H1 (cell line): ENCODE measurements around the gene TIFAB. TPM values are rescaled to one million over a fixed set of nuclear protein-coding genes. Genes with fewer than 3 reads are reported as not detected.
A peak's percentile ranks its signal among the peaks of the same experiment; 100 is the strongest.

Source experiments
- CTCF ChIA-PET: fragments of 300-600 bp; sonication (Branson Sonifier 250); formaldehyde crosslinking; loops from one replicate; lab custom pipeline; 2021; ENCODE audit not compliant: partially characterized antibody; lab: Charles Lee
- POLR2A ChIA-PET: fragments of 300-600 bp; sonication (Branson Sonifier 250); formaldehyde crosslinking; loops from one replicate; lab custom pipeline; 2021; ENCODE audit warnings: inconsistent platforms; ENCODE audit not compliant: partially characterized antibody; lab: Charles Lee
- DNase-seq, 2 experiments: peaks; one replicate each; pipeline versions ENCODE4 v3.0.0 to v3.0.0-alpha.2; 2010 to 2022; ENCODE audit warnings: low spot score in 2 of 2, low read depth in 1 of 2, mixed read lengths in 1 of 2
- FAIRE-seq: peaks from 2 replicates; lab custom pipeline; 2011; peaks lifted over from hg19 to GRCh38; lab: Jason Lieb, UNC
- H2AFZ ChIP-seq: 2 replicates; pipeline ENCODE4 v1.8.1; 2012; ENCODE audit warnings: low read length, inconsistent platforms
- H2AK5ac ChIP-seq: 2 replicates; pipeline ENCODE4 v1.6.1; 2013; ENCODE audit warnings: low read depth, low read length
- H2BK120ac ChIP-seq: replicated peaks from 2 replicates; pipeline ENCODE3; 2013; ENCODE audit warnings: low read depth, low read length, inconsistent platforms
- H2BK12ac ChIP-seq: 2 replicates; pipeline ENCODE4 v1.6.1; 2013; ENCODE audit warnings: low read depth, low read length
- H2BK15ac ChIP-seq: 2 replicates; pipeline ENCODE4 v1.6.1; 2013; ENCODE audit warnings: low read length
- H2BK20ac ChIP-seq: 2 replicates; pipeline ENCODE4 v1.6.1; 2013; ENCODE audit warnings: low read length
- H2BK5ac ChIP-seq: 2 replicates; pipeline ENCODE4 v1.6.1; 2013; ENCODE audit warnings: low read depth, low read length
- H3K14ac ChIP-seq: 2 replicates; pipeline ENCODE4 v1.6.1; 2013; ENCODE audit warnings: inconsistent platforms; ENCODE audit not compliant: insufficient read length
- H3K18ac ChIP-seq: 2 replicates; pipeline ENCODE4 v1.6.1; 2013; ENCODE audit warnings: low read length; ENCODE audit errors: extremely low read depth
- H3K23ac ChIP-seq: 2 replicates; pipeline ENCODE4 v1.6.1; 2013; ENCODE audit warnings: inconsistent platforms; ENCODE audit not compliant: insufficient read length
- H3K23me2 ChIP-seq: 2 replicates; pipeline ENCODE4 v1.6.1; 2013; ENCODE audit warnings: low read depth, low read length
- H3K27ac ChIP-seq: 2 replicates; pipeline ENCODE4 v1.6.1; 2011; ENCODE audit warnings: low read depth, low read length, inconsistent platforms
- H3K27me3 ChIP-seq, 4 experiments: replicated peaks in 1 of 4; 1 replicate in 1 of 4; 2 replicates in 3 of 4; pipeline versions ENCODE4 v1.6.1 to v1.8.1; 2011 to 2013; ENCODE audit warnings: low read length in 3 of 4, mild to moderate bottlenecking in 3 of 4, inconsistent platforms in 2 of 4, mixed read lengths in 2 of 4, moderate library complexity in 1 of 4; ENCODE audit not compliant: control insufficient read depth in 3 of 4, insufficient read depth in 3 of 4; ENCODE audit errors: extremely low read depth in 1 of 4
- H3K36me3 ChIP-seq, 4 experiments: 2 replicates each; pipeline versions ENCODE4 v1.6.1 to v1.8.1; 2011 to 2013; ENCODE audit warnings: mild to moderate bottlenecking in 4 of 4, low read length in 3 of 4, moderate library complexity in 2 of 4, control low read depth in 1 of 4, inconsistent platforms in 1 of 4; ENCODE audit not compliant: insufficient read depth in 4 of 4, control insufficient read depth in 2 of 4
- H3K4ac ChIP-seq: replicated peaks from 2 replicates; pipeline ENCODE3; 2013; ENCODE audit warnings: low read length, low read depth, mixed read lengths, inconsistent platforms; ENCODE audit not compliant: insufficient read length
- H3K4me1 ChIP-seq, 4 experiments: replicated peaks in 1 of 4; 1 replicate in 1 of 4; 2 replicates in 3 of 4; pipeline versions ENCODE4 v1.6.1 to v1.8.1; 2011 to 2013; ENCODE audit warnings: low read length in 3 of 4, inconsistent platforms in 2 of 4, mixed read lengths in 1 of 4; ENCODE audit not compliant: insufficient read depth in 4 of 4, control insufficient read depth in 3 of 4
- H3K4me2 ChIP-seq, 2 experiments: 2 replicates each; pipeline versions ENCODE4 v1.6.1 to v1.8.1; 2011 to 2013; ENCODE audit warnings: low read depth in 2 of 2, low read length in 2 of 2, control low read depth in 1 of 2, inconsistent platforms in 1 of 2, mild to moderate bottlenecking in 1 of 2; ENCODE audit not compliant: insufficient read depth in 1 of 2
- H3K4me3 ChIP-seq, 4 experiments: fragments of 200-600, 300-600 bp in 1 of 4; sonication (generic), shearing (Covaris generic), sonication (Bioruptor Twin) in 1 of 4; 2 replicates each; pipeline versions ENCODE4 v1.5.1 to v1.8.1; 2011 to 2016; ENCODE audit warnings: low read length in 4 of 4, low read depth in 3 of 4, control low read depth in 2 of 4, inconsistent platforms in 2 of 4, mild to moderate bottlenecking in 2 of 4, mixed read lengths in 1 of 4, moderate library complexity in 1 of 4; ENCODE audit not compliant: insufficient read depth in 2 of 4; ENCODE audit errors: extremely low read depth in 1 of 4
- H3K56ac ChIP-seq: replicated peaks from 2 replicates; pipeline ENCODE3; 2013; ENCODE audit warnings: low read depth, mild to moderate bottlenecking, mixed read lengths, low read length, inconsistent platforms; ENCODE audit not compliant: insufficient read length
- H3K79me1 ChIP-seq: 2 replicates; pipeline ENCODE4 v1.6.1; 2013; ENCODE audit warnings: low read depth, low read length, control low read depth
- H3K79me2 ChIP-seq, 2 experiments: 2 replicates each; pipeline versions ENCODE4 v1.6.1 to v1.8.1; 2012 to 2013; ENCODE audit warnings: low read length in 2 of 2, mild to moderate bottlenecking in 2 of 2, inconsistent platforms in 1 of 2; ENCODE audit not compliant: insufficient read depth in 2 of 2, control insufficient read depth in 1 of 2
- H3K9ac ChIP-seq, 4 experiments: replicated peaks in 1 of 4; 1 replicate in 1 of 4; 2 replicates in 3 of 4; pipeline versions ENCODE4 v1.6.1 to v1.8.1; 2011 to 2013; ENCODE audit warnings: low read depth in 3 of 4, low read length in 3 of 4, control low read depth in 2 of 4, mild to moderate bottlenecking in 2 of 4, moderate library complexity in 2 of 4, inconsistent platforms in 1 of 4; ENCODE audit errors: extremely low read depth in 1 of 4
- H3K9me3 ChIP-seq, 2 experiments: 2 replicates each; pipeline versions ENCODE4 v1.6.1 to v1.8.1; 2012 to 2013; ENCODE audit warnings: mild to moderate bottlenecking in 2 of 2, moderate library complexity in 2 of 2, control low read depth in 1 of 2, inconsistent platforms in 1 of 2, low read depth in 1 of 2, low read length in 1 of 2, mixed read lengths in 1 of 2; ENCODE audit not compliant: insufficient read depth in 2 of 2
- H4K20me1 ChIP-seq, 2 experiments: replicated peaks in 1 of 2; 2 replicates each; pipeline versions ENCODE3 to v1.8.1; 2011 to 2013; ENCODE audit warnings: inconsistent platforms in 2 of 2, low read length in 2 of 2, mild to moderate bottlenecking in 1 of 2; ENCODE audit not compliant: insufficient read depth in 2 of 2, control insufficient read depth in 1 of 2
- H4K5ac ChIP-seq: 2 replicates; pipeline ENCODE4 v1.6.1; 2013; ENCODE audit warnings: low read length, low read depth, mixed read lengths, inconsistent platforms; ENCODE audit not compliant: insufficient read length
- H4K8ac ChIP-seq: 2 replicates; pipeline ENCODE4 v1.8.0; 2013; ENCODE audit warnings: mild to moderate bottlenecking, moderate library complexity, low read length, inconsistent platforms; ENCODE audit not compliant: insufficient read depth; ENCODE audit errors: extremely low read depth
- H4K91ac ChIP-seq: replicated peaks from 2 replicates; pipeline ENCODE3; 2013; ENCODE audit warnings: low read length, mixed read lengths, inconsistent platforms; ENCODE audit not compliant: insufficient read length
- CTBP2 ChIP-seq: IDR thresholded peaks from 2 replicates; pipeline ENCODE4 v1.7.0; 2011; ENCODE audit warnings: borderline replicate concordance, mild to moderate bottlenecking, moderate library complexity, mixed read lengths, low read length; ENCODE audit not compliant: insufficient read depth, insufficient read length
- EP300 ChIP-seq, 2 experiments: IDR thresholded peaks; 1 replicate in 1 of 2; 2 replicates in 1 of 2; pipeline ENCODE4 v1.6.1; 2011 to 2012; ENCODE audit warnings: low read depth in 2 of 2, low read length in 2 of 2, mild to moderate bottlenecking in 2 of 2, borderline replicate concordance in 1 of 2, inconsistent platforms in 1 of 2, moderate library complexity in 1 of 2
- POU5F1 ChIP-seq: IDR thresholded peaks from 2 replicates; pipeline ENCODE4 v1.6.1; 2011; ENCODE audit warnings: low read depth, mild to moderate bottlenecking, low read length, moderate library complexity
- RNF2 ChIP-seq: fragments of 200-900, 300-1000 bp; sonication (generic); IDR thresholded peaks from 2 replicates; pipeline ENCODE4 v1.7.1; 2016; ENCODE audit warnings: borderline replicate concordance, low read depth, mild to moderate bottlenecking, antibody characterized with exemption, low read length; ENCODE audit not compliant: poor library complexity, severe bottlenecking; ENCODE audit errors: missing control alignments
- SIN3A ChIP-seq, 2 experiments: IDR thresholded peaks in 1 of 2; conservative IDR thresholded peaks in 1 of 2; 2 replicates each; pipeline ENCODE4 v1.6.1; 2011 to 2012; ENCODE audit warnings: low read length in 2 of 2, improper control_type of control experiment in 1 of 2, low read depth in 1 of 2, mild to moderate bottlenecking in 1 of 2
- SP2 ChIP-seq: IDR thresholded peaks from 2 replicates; pipeline ENCODE4 v1.6.1; 2012; ENCODE audit warnings: mild to moderate bottlenecking, low read length, inconsistent platforms
- TEAD4 ChIP-seq: IDR thresholded peaks from 2 replicates; pipeline ENCODE4 v1.6.1; 2012; ENCODE audit warnings: low read depth, low read length, inconsistent platforms, mixed read lengths
- WGBS, 2 experiments: shearing (Covaris generic) in 1 of 2; methylation state at CpG; one replicate each; pipeline versions ENCODE4 v1.1.6 to v1.1.7; 2013 to 2015; ENCODE audit warnings: low lambda C conversion rate in 2 of 2, mixed read lengths in 2 of 2, inconsistent platforms in 1 of 2, low coverage in 1 of 2, missing lambda C conversion rate in 1 of 2; ENCODE audit not compliant: insufficient replicate concordance in 2 of 2, insufficient coverage in 1 of 2, insufficient read length in 1 of 2; ENCODE audit errors: extremely low coverage in 1 of 2, missing lambda C conversion rate in 1 of 2; 5-methylcytosine and 5-hydroxymethylcytosine counted together
- polyA plus RNA-seq, 7 experiments: library from polyadenylated mRNA; depleted of rRNA in 3 of 7; stranded (reverse) in 5 of 7; unstranded in 2 of 7; fragments of >200 nt in 5 of 7; fragments of 200-250 nt in 2 of 7; gene quantifications; 1 replicate in 5 of 7; 2 replicates in 1 of 7; 4 replicates in 1 of 7; pipeline versions ENCODE4 v1.2.1 to v1.2.3, GENCODE V29; 2011 to 2013; ENCODE audit warnings: missing spikeins in 2 of 7, mixed read lengths in 2 of 7
- total RNA-seq: library from RNA; stranded (reverse); fragmentation: NEBNext Ultra II Directional; extraction: Animal tissue kit (Norgen Biotek cat#: 25700); gene quantifications from 2 replicates; pipeline ENCODE4 v1.2.1, GENCODE V29; 2021
- TF ChIP-seq, protein P1 (sequence below), 3 experiments: IDR thresholded peaks; 1 replicate in 2 of 3; 2 replicates in 1 of 3; pipeline versions ENCODE4 v1.5.1 to v1.6.1; 2011; ENCODE audit warnings: low read length in 3 of 3, mild to moderate bottlenecking in 3 of 3, inconsistent platforms in 2 of 3, low read depth in 1 of 3, moderate library complexity in 1 of 3; ENCODE audit not compliant: insufficient read depth in 1 of 3; ENCODE audit errors: control extremely low read depth in 1 of 3

The TIFAB gene
- total and polyA plus RNA-seq, 2 of the 8 experiments (the other 6 are each of a cell fraction or from before 2014, with no cell fraction given) = not detected

GRCh38 chr5:135487839-135488514 is 35.8 kb upstream of the TIFAB start:
- Histone ChIP-seq H3K27me3 (peaks cover 74 to 99% (median 96%) of the 10 kb centered on the region in 4 experiments), H3K18ac (peak overlapping the region; percentile 51; the same call in 1 of the 2 replicates), H3K14ac (no peak overlapping the region), H2AK5ac (peak overlapping the region; percentile 86), H2BK20ac (no peak overlapping the region), H3K9me3 (no peaks in the 10 kb centered on the region), H3K36me3 (no peaks in the 10 kb centered on the region), H3K4me2 (peak overlapping the region; percentile 36 to 76), H2BK5ac (no peak overlapping the region), H3K23ac (no peak overlapping the region), H4K5ac (no peak overlapping the region), H4K91ac (no peak overlapping the region), H2BK15ac (no peak overlapping the region), H3K9ac (no peak overlapping the region), H3K79me2 (no peaks in the 10 kb centered on the region), H2BK12ac (peak overlapping the region; percentile 45; the same call in 1 of the 2 replicates), H3K4me3 (peak overlapping the region in 1 of 4 experiments; percentile 56; a peak in 4 of 8 replicates), H4K20me1 (peaks cover 10 to 27% of the 10 kb centered on the region in 2 experiments), H3K79me1 (no peaks in the 10 kb centered on the region), H3K56ac (no peak overlapping the region), H4K8ac (no peak overlapping the region), H3K4ac (no peak overlapping the region), H2BK120ac (peak overlapping the region; percentile 24), H3K27ac (no peak overlapping the region), H3K4me1 (peaks cover 4 to 47% (median 27%) of the 10 kb centered on the region in 4 experiments), H2AFZ (no peak overlapping the region), H3K23me2 (peaks cover 20% of the 10 kb centered on the region; the same call in 1 of the 2 replicates)
- CTCF ChIA-PET = interaction anchor here (0.7 to 9.9 kb wide), 22 partner anchors 10 to 402 kb away, joined by 3 to 137 read pairs (median 4); partner anchors contain the start of genes CXCL14 and NEUROG1
- POLR2A ChIA-PET = interaction anchor here (0.7 to 1.3 kb wide), 4 partner anchors 13 to 50 kb away, joined by 3 to 4 read pairs (median 4); no protein-coding TSS in a partner anchor
- FAIRE-seq (no peak), DNase-seq (no peak)
- 12% methylated on average over 10 of the region's 11 CpGs; no CpG with 5 or more reads in 1 of the 2 experiments for WGBS, 2 experiments
- no peak for TF ChIP-seq SP2
- no peak for TF ChIP-seq CTBP2
- TF ChIP-seq EP300 (IDR thresholded peaks at IDR 0.05; ENCODE audit: borderline replicate concordance in 1 of 2, low read depth in 2 of 2, low read length in 2 of 2) = no peak
- no peak for TF ChIP-seq SIN3A (conservative IDR thresholded peaks at IDR 0.05 in 1 of 2, IDR thresholded peaks at IDR 0.05 in 1 of 2; ENCODE audit: low read depth in 1 of 2, low read length in 2 of 2)
- no peak for TF ChIP-seq POU5F1
- TF ChIP-seq, protein P1, sequence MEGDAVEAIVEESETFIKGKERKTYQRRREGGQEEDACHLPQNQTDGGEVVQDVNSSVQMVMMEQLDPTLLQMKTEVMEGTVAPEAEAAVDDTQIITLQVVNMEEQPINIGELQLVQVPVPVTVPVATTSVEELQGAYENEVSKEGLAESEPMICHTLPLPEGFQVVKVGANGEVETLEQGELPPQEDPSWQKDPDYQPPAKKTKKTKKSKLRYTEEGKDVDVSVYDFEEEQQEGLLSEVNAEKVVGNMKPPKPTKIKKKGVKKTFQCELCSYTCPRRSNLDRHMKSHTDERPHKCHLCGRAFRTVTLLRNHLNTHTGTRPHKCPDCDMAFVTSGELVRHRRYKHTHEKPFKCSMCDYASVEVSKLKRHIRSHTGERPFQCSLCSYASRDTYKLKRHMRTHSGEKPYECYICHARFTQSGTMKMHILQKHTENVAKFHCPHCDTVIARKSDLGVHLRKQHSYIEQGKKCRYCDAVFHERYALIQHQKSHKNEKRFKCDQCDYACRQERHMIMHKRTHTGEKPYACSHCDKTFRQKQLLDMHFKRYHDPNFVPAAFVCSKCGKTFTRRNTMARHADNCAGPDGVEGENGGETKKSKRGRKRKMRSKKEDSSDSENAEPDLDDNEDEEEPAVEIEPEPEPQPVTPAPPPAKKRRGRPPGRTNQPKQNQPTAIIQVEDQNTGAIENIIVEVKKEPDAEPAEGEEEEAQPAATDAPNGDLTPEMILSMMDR (IDR thresholded peaks at IDR 0.05; ENCODE audit: control extremely low read depth in 1 of 3, insufficient read depth in 1 of 3, low read depth in 1 of 3, low read length in 3 of 3) = peak in 2 of 3 experiments; percentile 17 to 30; a peak in 2 of 4 replicates
- peak; percentile 29 for TF ChIP-seq RNF2
- no peak for TF ChIP-seq TEAD4
